HG02970 (cell line): ENCODE results near the gene PM20D1.
"Not testable (repeated sequence)": the region's sequence is repeated elsewhere in the genome, so short reads cannot be mapped to it uniquely, and the experiment has no call there.

Source experiments
- ATAC-seq: cut with Tn5 transposase; IDR thresholded peaks from one replicate; pipeline ENCODE4 v1.9.1; 2021; ENCODE audit warnings: mild to moderate bottlenecking, moderate library complexity, moderate number of reproducible peaks; ENCODE audit not compliant: unreplicated experiment, low FRiP score

Gene PM20D1

DNA sequence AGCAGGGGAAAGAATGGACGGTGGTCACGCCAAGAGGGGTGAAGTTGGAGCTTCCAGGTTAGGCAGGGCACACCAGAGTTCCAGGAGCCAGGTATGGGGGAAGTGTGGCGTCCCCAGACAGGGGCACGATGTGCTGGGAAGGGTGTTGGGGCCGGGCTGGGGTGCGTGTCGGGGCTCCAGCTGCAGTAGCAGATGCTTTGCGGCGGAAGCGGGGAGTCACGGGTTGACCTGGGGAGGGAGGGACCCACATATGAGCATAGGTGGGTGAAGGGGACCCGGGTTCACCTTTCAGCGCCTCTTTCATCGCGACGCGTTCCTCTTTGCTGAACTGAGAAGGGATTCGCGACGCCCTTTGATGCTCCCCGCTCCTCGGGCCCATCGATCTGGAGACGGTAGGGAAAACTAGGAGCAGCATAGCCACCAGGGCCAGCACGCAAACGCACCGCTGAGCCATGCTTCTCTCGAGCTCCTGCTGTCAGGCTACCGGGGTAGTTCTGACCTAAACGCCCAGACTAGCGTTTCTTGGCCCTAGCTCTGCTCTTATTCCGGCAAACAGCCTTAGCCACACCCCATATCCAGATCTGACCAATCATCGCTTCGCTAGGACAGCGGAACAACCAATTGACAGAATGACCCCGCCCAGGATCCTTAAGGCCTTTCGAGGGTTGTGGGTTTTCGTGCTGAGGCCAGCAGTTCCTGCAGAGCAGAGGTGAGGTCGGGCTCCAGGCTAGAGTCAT is at the start of gene PM20D1:
Gene PM20D1, minus strand, starts transcription at position 514 of the 737 bp plus-strand sequence. Its CDS starts 60 bp downstream, at position 454.
- no peak for ATAC-seq

DNA sequence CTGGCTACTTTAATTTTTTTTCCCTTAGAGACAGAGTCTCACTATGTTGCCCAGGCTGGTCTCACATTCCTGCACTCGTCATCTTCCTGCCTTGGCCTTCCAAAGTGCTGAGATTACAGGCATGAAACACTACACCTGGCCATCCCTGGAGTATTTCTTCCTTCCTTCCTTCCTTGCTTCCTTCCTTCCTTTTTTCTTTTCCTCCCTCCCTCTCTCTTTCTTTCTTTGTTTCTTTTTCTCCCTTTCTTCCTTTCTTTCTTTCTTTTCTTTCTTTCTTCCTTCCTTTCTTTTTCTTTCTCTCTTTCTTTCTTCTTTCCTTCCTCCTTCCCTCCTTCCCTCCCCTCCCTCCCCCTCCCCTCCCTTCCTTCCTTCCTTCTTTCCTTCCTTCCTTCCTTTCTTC is 46.4 kb upstream of the PM20D1 start:
- no peak for ATAC-seq

- ATAC-seq: not testable (repeated sequence)
These were observed 44.2 kb upstream of the PM20D1 start for GRCh38 chr1:205894119-205894518.

DNA sequence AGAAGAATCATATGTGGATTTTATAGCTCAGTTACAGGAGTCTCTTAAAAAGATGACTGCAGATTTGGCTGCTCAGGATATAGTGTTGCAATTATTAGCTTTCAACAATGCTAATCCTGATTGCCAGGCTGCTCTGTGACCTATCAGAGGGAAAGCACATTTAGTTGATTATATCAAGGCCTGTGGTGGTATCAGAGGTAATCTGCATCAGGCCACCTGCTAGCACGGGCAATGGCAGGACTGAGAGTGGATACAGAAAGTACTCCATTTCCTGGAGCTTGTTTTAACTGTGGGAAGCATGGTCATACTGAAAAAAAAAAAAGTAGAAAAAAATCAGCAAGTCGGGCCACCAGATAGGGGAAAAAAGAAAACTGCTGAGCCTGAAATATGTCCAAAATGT is 42.2 kb upstream of the PM20D1 start:
- not testable (repeated sequence) for ATAC-seq

DNA sequence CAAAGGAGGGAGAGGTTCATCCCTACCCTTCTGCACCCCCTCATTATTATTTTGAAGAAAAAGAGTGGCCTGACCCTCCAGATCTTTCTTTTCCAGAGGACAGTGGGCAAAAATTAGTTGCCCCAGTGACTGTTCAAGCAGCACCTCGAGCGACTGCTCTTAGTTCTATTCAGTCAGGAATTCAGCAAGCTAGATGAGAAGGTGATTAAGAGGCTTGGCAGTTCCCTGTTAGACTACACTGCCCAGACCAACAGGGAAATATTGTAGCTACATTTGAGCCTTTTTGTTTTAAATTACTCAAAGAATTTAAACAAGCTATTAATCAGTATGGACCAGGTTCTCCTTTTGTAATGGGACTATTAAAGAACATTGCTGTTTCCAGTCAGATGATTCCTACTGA is 41.5 kb upstream of the PM20D1 start:
- ATAC-seq: not testable (repeated sequence)

DNA sequence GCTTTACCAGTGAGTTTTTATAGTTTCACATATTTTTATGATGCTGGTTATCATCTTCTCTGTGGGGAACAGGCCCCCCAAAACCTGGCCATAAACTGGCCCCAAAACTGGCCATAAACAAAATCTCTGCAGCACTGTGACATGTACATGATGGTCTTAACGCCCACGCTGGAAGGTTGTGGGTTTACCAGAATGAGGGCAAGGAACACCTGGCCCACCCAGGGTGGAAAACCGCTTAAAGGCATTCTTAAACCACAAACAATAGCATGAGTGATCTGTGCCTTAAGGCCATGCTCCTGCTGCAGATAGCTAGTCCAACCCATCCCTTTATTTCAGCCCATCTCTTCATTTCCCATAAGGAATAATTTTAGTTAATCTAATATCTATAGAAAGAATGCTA is 40.7 kb upstream of the PM20D1 start:
- not testable (repeated sequence) for ATAC-seq

DNA sequence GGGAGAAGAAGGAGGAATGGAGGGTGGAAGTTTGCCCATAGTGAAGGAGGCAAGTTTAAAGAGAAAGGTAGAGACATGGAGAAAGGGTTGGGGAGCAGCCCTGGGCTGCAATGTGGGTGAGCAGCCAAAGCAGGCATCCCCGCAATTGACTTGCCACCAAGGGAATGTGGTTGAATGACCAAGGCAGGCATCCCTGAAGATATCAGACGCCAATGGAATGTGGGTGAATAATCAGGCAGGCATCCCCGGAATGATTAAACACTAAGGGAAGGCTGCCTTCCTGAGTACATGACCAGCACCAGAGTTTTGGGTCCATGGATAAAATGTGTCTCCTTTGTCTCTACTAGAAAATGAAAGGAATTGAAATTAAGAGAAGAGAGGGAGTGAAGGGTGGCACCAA is 39.8 kb upstream of the PM20D1 start:
- not testable (repeated sequence) for ATAC-seq

DNA sequence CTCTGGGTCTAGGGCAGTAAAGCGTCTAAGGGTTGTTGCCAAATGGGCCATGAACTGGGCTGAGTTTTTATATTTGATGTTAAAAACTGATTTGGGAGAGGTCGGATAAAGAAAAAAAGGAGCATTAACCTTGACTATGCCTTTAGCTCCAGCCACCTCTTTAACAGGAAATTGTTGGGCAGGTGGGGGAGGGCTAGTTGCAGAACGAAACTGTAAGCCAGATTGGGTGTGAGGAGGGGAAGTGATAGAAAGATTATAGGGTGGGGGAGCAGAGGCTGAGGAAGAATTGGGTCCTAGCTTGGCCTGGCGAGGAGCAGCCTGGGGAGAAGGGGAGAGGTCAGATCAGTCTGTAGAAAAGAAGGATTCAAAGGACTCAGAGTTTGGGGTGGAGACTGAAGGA is 39.1 kb upstream of the PM20D1 start:
- ATAC-seq: not testable (repeated sequence)

- no peak for ATAC-seq
These were observed 33.9 kb upstream of the PM20D1 start for GRCh38 chr1:205883792-205884191.

- no peak for ATAC-seq
These were observed 31.0 kb upstream of the PM20D1 start for GRCh38 chr1:205880923-205881322.

GRCh38 chr1:205879974-205880373 is 30.0 kb upstream of the PM20D1 start:
- ATAC-seq: no peak

GRCh38 chr1:205878026-205878425 is 28.1 kb upstream of the PM20D1 start:
- ATAC-seq: no peak

DNA sequence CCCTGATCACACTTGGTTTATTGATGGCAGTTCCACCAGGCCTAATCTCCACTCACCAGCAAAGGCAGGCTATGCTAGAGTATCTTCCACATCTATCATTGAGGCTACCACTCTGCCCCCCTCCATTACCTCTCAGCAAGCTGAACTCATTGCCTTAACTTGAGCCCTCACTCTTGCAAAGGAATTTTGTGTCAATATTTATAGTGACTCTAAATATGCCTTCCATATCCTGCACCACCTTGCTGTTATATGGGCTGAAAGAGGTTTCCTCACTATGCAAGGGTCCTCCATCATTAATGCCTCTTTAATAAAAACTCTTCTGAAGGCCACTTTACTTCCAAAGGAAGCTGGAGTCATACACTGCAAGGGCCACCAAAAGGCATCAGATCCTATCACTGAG is 23.2 kb upstream of the PM20D1 start:
- not testable (repeated sequence) for ATAC-seq

DNA sequence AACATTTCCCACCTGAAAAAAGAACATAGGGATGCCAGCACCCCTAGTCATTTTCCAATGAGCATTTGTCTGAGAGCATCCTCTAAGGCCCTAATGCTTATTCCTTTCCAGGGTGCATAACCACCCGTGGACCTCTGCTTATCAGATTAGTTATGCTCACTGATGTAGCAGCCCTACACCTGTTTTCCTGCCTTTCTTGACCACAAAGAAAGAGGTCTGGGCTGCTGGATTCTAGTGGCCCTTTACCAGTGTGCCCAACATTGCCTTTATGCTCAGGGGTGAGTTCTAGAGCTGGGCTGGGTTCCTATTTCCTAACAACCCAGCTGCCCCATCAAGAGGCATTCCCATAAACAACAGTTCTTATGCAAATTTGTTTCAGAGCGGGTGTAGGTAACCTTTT is 20.3 kb upstream of the PM20D1 start:
- no peak for ATAC-seq

- ATAC-seq: no peak
These were observed 11.6 kb upstream of the PM20D1 start for GRCh38 chr1:205861540-205861939.

DNA sequence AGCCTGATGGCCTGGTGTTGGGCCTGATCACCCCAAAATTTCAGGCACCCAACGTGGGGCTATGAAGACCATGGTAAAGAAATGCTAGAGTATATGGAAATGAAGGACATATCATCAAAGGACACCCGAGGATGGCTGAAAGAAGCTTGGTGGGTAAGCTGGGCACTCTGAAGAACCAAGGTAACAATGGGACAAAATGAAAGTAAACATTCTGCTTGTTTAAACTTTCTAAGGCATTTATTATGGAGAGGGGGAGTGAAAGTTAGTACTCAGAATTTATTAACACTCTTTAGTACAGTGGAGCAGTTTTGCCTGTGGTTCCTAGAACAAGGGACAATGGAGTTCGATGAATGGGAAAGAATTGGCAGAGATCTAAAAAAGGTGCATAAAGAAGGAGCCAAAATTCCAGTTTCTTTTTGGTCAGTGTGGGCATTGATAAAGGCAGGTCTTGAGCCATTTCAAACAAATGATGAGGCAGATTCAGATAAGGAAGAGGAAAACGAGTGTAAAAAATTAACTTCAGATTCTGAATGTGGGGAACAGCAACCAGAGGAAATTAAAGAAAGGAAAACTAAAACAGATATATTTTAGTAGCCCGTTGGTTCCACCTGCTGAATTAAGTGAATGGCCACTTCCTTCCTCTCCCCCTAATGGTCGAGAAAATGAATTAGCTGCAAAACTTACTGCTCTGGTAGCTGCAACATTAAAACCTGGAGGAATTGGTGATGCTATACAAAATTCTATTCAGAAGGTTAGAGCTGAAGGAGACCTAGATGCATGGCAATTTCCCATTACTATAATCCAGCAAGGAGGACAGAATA is 8.4 kb upstream of the PM20D1 start:
- ATAC-seq: no peak

- not testable (repeated sequence) for ATAC-seq
These were observed 7.6 kb upstream of the PM20D1 start for GRCh38 chr1:205857501-205857900.

DNA sequence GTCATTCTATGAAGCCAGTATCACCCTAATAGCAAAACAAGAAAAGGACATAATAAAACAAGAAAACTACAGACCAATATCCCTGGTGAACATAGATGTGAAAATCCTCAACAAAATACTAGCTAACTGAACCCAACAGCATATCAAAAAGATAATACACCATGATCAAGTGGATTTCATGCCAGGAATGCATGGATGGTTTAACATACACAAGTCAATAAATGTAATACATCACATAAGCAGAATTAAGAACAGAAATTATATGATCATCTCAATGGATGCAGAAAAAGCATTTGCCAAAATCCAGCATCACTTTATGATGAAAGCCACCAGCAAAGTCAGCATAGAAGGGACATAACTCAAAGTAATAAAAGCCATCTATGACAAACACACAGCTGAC is 6.5 kb upstream of the PM20D1 start:
- ATAC-seq: no peak

DNA sequence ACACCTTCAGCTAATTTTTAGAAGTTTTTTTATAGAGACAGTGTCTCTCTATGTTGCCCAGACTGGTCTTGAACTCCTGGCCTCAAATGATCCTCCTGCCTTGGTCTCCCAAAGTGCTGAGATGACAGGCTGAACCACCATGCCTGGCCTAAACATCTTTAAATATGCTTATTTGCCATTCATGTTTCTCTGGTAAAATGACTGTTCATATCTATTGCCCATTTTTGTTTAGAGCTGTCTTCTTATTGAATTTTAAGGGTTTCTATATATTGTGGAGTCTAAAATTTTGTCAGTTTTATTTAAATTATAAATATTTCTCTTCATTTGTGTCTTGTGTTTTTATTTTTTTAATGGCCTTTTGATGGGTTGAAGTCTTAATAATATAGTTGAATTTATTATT is 3.0 kb upstream of the PM20D1 start:
- ATAC-seq: no peak

DNA sequence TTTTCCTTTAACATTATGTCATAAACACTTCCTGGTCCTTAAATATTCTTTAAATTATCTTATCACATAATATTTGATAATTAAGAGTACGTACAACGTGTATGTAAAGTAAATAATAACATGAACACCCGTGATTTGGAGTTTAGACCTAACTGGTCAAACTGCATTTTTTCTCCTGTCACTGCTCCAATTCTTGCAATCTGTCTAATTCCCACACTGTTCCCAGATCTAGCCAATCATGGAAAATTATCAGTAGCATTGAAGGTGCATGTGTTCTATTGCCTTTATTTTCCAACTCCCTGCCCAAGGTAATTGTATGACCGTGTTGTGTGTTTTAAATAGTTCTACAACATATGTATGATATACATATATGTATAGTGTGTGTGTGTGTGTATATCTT is 2.1 kb upstream of the PM20D1 start:
- ATAC-seq: no peak

- no peak for ATAC-seq
These were observed 6.7 kb downstream of the PM20D1 start for GRCh38 chr1:205843036-205843859.
